Stimulated activated naive CD8-positive, alpha-beta T cell treated with anti-CD3 and anti-CD28 coated beads, Interleukin-15, amount 100 ng/mL, for 72 hours (primary cell): ENCODE measurements around the gene SERTAD1.
"Not testable (repeated sequence)": the region's sequence is repeated elsewhere in the genome, so short reads cannot be mapped to it uniquely, and the experiment has no call there.

Experiments
- ATAC-seq: fragments of 150-1000 bp; cut with Tn5 transposase; 2 replicates; pipeline ENCODE4 v1.10.0; 2021; ENCODE audit warnings: mild to moderate bottlenecking, moderate library complexity
- DNase-seq, 2 donors: peaks; one replicate each; pipeline ENCODE4 v3.0.0; 2021 to 2022
- H3K27ac Mint-ChIP-seq, 2 donors: one replicate each; pipeline ENCODE4 v1.8.0; 2022; ENCODE audit warnings: mild to moderate bottlenecking in 2 of 2, mixed read lengths in 2 of 2, moderate library complexity in 2 of 2
- H3K27me3 Mint-ChIP-seq: one replicate; pipeline ENCODE4 v1.8.0; 2022; ENCODE audit warnings: mixed read lengths
- H3K4me1 Mint-ChIP-seq: one replicate; pipeline ENCODE4 v1.8.0; 2022; ENCODE audit warnings: mild to moderate bottlenecking, mixed read lengths
- H3K4me3 Mint-ChIP-seq, 2 donors: one replicate each; pipeline ENCODE4 v1.8.0; 2022; ENCODE audit warnings: mild to moderate bottlenecking in 2 of 2, mixed read lengths in 2 of 2, moderate library complexity in 1 of 2
- H3K9me3 Mint-ChIP-seq, 2 donors: one replicate each; pipeline ENCODE4 v1.8.0; 2022; ENCODE audit warnings: mixed read lengths in 2 of 2

SERTAD1 gene

DNA sequence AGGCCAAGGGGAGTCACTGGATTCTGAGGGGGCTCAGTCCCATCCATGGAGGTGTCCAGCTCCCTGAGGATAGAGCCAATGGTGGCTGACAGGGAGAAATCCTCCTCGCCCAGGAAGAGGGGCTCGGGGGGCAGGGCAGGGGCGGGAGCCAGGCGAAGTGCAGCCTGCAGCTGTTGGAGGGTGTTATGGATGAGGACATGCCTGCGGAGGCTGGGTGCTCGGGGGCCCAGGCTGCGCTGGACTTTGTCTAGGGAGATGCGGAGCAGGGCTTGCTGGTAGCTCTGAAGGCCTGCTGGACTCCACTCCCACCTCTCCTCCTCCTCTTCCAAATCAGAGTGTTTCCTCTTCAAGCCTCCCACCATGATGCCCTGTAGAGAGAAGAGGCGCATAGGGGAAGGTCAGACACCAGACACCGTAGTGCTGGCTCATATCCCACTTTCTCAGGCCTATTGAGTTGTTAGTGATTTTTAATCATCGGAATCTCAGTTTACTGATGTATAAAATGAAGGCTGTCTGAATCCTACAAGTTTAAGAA, 16.0 kb upstream of the SERTAD1 start:
- ATAC-seq: no peak
- no peak for DNase-seq
- H3K4me1 Mint-ChIP-seq: peaks cover 35% of the 10 kb centered on the region
- H3K27ac Mint-ChIP-seq: no peak overlapping the region
- no peaks in the 10 kb centered on the region for H3K9me3 Mint-ChIP-seq
- H3K4me3 Mint-ChIP-seq: peak overlapping the region; percentile 91 to 97
- no peaks in the 10 kb centered on the region for H3K27me3 Mint-ChIP-seq

DNA sequence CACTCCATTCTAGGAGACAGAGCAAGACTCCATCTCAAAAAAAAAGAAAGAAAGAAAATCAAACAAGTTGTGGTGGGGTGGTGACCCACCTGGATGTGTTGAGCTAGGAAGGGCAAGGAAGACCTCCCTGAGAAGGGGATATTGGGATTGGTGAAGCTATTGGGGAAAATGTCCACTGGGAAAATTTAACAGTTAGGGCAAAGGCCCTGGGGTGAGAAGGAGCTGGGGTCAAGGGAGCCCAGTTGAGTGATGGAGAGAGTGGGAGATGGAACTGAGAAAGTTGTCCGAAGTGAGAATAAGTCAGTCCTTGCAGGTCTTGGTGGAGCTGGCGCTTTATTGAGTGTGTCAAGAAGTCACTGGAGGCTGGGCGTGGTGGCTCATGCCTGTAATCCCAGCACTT, 12.5 kb upstream of the SERTAD1 start:
- no peak for ATAC-seq
- H3K9me3 Mint-ChIP-seq: no peaks in the 10 kb centered on the region
- no peaks in the 10 kb centered on the region for H3K27me3 Mint-ChIP-seq
- H3K4me1 Mint-ChIP-seq: peaks cover 41% of the 10 kb centered on the region
- no peak for DNase-seq
- no peak overlapping the region for H3K4me3 Mint-ChIP-seq
- no peak overlapping the region for H3K27ac Mint-ChIP-seq

- H3K9me3 Mint-ChIP-seq: no peaks in the 10 kb centered on the region
- H3K27ac Mint-ChIP-seq: peak overlapping the region; percentile 99
- H3K27me3 Mint-ChIP-seq: no peaks in the 10 kb centered on the region
- H3K4me1 Mint-ChIP-seq: peaks cover 21% of the 10 kb centered on the region
- peak overlapping the region; percentile 88 to 98 for H3K4me3 Mint-ChIP-seq
- DNase-seq (peak; percentile 44 to 62), ATAC-seq (peak; percentile 91)
Observed at GRCh38 chr19:40433391-40434216, 7.8 kb upstream of the SERTAD1 start.

DNA sequence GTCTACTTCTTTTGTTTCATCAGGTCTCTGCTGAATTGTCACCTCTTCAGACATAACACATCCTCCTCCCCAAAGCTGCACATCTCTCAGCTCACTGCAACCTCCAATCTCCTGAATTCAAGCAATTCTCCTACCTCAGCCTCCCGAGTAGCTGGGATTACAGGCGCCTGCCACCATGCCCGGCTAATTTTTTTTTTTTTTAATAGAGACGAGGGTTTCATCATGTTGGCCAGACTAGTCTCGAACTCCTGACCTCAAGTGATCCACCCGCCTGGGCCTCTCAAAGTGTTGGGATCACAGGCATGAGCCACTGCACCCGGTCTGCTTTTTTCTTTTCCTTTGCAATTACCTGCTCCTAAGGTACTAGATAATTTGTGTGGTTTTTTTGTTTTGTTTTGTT, 7.0 kb upstream of the SERTAD1 start:
- not testable (repeated sequence) for H3K27me3 Mint-ChIP-seq, DNase-seq, H3K9me3 Mint-ChIP-seq, ATAC-seq
- Mint-ChIP-seq H3K4me3 (peak overlapping the region; percentile 88 to 98), H3K27ac (peak overlapping the region; percentile 99), H3K4me1 (peaks cover 21% of the 10 kb centered on the region)

DNA sequence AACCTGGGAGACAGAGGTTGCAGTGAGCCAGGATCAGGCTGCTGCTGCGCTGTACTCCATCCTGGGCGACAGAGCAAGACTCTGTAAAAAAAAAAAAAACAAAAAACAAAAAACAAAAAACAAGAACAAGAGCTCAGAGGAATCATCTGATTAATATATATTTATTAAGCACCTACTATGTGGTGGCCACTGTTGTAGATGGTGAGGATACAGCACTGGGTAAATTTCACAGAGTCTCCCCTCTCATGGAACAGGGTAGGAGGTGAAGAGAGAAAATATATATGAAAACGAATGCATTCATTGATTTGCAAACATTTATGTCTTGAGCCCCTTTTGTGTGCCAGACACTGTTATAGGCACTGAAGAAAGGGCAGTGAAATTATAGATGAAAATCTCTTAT, 5.9 kb upstream of the SERTAD1 start:
- DNase-seq: no peak
- no peaks in the 10 kb centered on the region for H3K9me3 Mint-ChIP-seq
- H3K4me1 Mint-ChIP-seq: peaks cover 21% of the 10 kb centered on the region
- ATAC-seq: no peak
- H3K27me3 Mint-ChIP-seq: no peaks in the 10 kb centered on the region
- H3K4me3 Mint-ChIP-seq: no peak overlapping the region
- H3K27ac Mint-ChIP-seq: no peak overlapping the region

DNA sequence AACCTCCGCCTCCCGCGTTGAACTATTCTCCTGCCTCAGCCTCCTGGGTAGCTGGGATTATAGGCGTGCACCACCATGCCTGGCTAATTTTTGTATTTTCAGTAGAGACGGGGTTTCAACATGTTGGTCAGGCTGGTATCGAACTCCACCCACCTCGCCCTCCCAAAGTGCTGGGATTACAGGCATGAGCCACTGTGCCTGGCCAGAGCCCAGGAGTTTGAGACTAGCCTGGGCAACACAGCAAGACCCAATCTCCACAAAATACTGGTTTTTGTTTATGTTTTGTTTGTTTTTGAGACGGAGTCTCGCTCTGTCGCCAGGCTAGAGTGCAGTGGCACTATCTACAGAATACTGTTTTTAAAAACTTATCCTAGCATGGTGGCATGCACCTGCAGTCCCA, 4.5 kb upstream of the SERTAD1 start:
- not testable (repeated sequence) for H3K27ac Mint-ChIP-seq, ATAC-seq, H3K27me3 Mint-ChIP-seq, H3K9me3 Mint-ChIP-seq, DNase-seq, H3K4me3 Mint-ChIP-seq
- H3K4me1 Mint-ChIP-seq: peaks cover 18% of the 10 kb centered on the region

GRCh38 chr19:40428197-40428596, 2.4 kb upstream of the SERTAD1 start:
- ATAC-seq, H3K9me3 Mint-ChIP-seq, DNase-seq, H3K27ac Mint-ChIP-seq, H3K27me3 Mint-ChIP-seq, H3K4me3 Mint-ChIP-seq: not testable (repeated sequence)
- peaks cover 18% of the 10 kb centered on the region for H3K4me1 Mint-ChIP-seq

DNA sequence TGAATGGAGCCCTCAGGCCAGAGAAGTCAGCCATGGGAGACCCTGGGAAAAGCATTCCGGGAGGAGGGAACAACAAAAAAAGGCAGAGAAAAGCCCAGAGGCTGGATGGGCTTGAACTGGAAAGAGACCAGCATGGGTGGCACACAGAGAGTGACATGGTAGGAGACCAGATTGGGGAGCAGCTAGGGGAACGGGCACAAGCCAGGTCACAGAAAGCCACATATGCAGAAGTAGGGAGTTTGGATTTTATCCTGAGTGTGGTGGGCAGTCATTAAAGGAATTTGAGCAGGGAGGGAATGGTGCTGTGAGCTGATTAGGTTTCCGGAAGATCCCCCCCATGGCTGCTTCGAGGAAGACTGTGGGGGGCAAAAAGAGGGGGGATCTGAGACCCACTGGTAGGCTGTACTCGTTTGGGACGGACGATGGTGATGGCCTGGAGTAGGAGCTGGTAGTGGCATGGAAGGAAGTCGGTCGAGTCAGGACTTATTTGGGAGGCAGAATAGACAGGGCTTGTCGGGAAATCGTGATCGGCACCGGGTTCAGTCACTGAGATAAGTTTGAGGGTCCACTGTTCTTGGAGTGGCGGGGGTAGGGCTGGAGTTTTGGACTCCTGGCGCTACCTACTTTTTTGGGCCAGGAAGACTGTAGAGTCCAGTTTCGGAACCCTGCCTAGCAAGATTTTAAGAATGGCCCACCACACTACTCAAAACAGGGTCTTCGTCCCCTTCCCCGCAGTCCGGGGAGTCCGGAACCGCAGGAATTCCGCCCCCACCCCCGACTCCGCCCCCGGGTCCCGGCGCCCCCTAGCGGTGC, 949 bp downstream of the SERTAD1 start:
- ATAC-seq (no peak), DNase-seq (no peak)
- Mint-ChIP-seq H3K9me3 (no peaks in the 10 kb centered on the region), H3K4me1 (peaks cover 30% of the 10 kb centered on the region), H3K4me3 (peak overlapping the region; percentile 89 to 95), H3K27ac (peak overlapping the region; percentile 93 to 96), H3K27me3 (no peaks in the 10 kb centered on the region)

GRCh38 chr19:40423938-40424337, 1.9 kb downstream of the SERTAD1 start:
- DNase-seq: no peak
- Mint-ChIP-seq H3K27ac (no peak overlapping the region), H3K27me3 (no peaks in the 10 kb centered on the region), H3K4me1 (peaks cover 30% of the 10 kb centered on the region), H3K4me3 (peak overlapping the region; percentile 14 to 89), H3K9me3 (no peaks in the 10 kb centered on the region)
- no peak for ATAC-seq

DNA sequence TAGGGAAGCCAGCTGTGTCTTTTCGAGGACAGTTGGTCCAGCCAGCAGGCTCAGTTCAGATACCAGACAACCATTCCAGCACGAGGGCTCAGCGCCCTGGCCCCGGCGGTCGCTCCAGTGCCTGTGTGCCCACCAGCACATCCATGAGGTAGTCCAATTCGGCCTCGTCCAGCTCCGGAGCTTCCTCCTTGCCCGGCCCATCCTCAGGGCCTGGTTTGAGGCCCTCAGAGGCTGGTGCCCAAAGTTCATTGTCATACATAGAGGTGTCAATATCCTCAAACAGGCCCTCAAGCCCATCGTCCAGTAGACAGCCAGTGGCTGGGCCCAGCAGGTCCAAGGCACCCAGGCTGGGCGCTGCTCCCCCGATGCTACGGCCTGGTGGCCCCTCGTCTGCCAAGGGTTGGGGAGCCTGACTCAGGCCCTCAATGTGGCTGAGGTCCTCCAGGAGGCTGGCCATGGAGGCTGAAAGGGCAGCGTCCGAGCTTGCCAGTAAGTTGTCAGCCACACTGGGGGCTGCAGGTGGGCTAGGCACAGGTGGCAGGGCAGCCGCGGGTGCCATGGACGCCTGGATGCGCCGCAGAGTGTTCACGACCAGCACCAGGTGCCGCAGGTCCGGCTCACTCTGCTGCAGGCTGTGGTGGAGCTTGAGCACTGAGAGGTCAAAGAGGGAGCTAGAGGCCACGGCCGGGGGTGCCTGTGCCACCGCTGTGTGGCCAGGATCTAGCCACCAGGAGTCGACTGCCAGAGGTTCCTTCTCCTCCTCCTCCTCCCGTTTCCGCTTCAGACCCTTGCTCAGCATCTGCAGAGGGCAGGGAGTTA, 2.8 kb downstream of the SERTAD1 start:
- Mint-ChIP-seq H3K4me3 (peak overlapping the region in 1 of 2 donors; percentile 30), H3K27me3 (no peaks in the 10 kb centered on the region), H3K27ac (peak overlapping the region in 1 of 2 donors; percentile 88), H3K9me3 (no peaks in the 10 kb centered on the region), H3K4me1 (peaks cover 30% of the 10 kb centered on the region)
- ATAC-seq (no peak), DNase-seq (no peak)

DNA sequence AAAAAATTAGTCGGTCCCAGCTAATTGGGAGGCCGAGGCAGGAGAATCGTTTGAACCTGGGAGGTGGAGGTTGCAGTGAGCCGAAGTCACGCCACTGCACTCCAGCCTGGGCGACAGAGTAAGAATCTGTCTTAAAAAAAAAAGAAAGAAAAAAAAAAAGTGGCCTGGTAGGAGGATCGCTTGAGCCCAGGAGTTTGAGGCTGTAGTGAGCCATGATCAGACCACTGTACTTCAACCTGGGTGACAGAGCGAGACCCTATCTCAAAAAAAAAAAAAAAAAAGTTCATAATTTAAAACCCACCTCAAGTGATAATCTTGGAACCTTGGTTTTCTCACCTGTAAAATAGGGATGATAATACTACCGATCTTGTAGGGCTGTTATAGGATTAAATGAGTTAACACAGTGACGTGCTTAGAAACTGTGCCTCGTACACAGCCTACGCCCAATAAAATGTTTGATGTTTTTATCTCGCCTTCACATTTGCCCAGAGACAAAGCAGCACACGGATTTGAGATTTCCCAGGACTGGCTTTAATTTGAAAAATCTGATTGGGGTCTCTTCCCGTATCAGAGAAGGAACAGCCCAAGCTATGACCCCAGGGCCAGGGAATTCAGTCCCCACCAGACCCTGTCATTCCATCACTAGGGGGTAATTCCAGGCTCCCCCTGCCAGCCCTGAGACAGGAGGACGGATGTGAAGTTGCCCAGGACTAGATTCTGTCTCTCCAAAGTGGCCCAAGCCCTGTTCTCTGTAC, 3.6 kb downstream of the SERTAD1 start:
- H3K27ac Mint-ChIP-seq: peak overlapping the region in 1 of 2 donors; percentile 92
- H3K27me3 Mint-ChIP-seq: no peaks in the 10 kb centered on the region
- peaks cover 36% of the 10 kb centered on the region for H3K4me1 Mint-ChIP-seq
- H3K4me3 Mint-ChIP-seq: peak overlapping the region; percentile 87 to 89
- no peak for ATAC-seq
- DNase-seq: no peak
- H3K9me3 Mint-ChIP-seq: no peaks in the 10 kb centered on the region

DNA sequence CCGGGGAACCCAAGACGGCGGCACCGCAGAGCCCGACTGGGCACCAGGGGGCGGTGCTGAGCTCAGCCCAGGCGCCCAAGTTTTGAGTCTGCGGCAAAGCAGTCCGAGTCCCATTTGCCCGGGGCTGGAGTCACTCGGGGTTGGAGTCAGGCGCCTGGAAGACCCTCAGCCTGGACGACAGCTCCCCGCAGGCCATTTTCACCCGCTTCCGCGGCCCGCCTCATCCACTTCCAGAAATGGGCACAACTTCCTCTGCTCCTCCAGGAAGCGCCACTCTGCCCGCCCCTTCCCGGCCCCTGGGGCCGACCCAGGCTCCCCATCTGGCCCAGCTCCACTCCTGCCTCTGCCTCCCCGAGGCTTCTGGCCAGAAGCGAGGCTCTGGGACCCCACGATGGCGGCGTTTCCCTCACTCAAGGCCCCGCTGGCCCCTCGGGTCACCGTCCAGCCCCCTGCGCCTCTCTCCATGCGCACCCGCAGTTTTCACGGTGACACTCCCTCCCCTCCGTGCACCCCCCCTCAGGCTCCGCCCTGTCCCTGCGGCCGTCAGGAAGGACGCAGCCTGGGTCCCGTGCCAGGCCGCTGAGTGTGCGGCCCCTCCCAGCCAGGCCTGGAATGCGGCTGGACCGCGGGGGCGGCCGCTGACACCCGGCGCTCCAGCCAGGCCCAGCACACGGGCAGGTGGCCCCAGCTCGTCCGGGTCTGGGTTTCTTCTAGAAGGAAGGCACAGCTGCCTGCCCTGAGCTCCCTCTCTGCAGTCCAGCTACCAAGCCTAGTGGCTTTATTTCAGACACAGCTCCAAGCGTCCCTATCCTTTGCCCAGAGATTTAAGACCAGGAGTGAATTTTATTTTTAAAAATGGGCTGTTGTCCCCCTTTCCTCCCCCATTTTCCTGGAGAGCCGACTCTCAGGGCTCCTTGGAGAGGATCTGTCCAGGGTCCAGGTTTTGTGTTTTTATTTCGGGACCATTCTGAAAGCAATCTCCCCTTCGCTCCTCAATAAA, 4.7 kb downstream of the SERTAD1 start:
- peak; percentile 60 for ATAC-seq
- Mint-ChIP-seq H3K4me3 (peak overlapping the region; percentile 87 to 89), H3K27ac (peak overlapping the region; percentile 87 to 92), H3K27me3 (no peaks in the 10 kb centered on the region), H3K4me1 (peaks cover 43% of the 10 kb centered on the region), H3K9me3 (no peaks in the 10 kb centered on the region)
- DNase-seq: peak; percentile 79 to 82

DNA sequence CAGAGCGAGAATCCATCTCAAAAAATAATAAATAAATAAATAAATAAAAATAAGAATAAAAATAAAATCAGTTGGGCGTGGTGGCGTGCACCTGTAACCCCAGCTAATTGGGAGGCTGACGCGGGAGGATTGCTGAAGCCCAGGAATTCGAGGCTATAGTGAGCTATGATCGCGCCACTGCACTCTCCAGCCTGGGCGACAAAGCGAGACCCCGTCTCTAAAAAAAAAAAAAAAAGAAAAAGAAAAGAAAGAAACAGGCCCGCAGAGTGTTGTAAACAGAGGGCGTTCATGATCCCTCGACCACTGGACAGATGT, 5.4 kb downstream of the SERTAD1 start:
- Mint-ChIP-seq H3K9me3 (no peaks in the 10 kb centered on the region), H3K27me3 (no peaks in the 10 kb centered on the region), H3K4me1 (peaks cover 43% of the 10 kb centered on the region), H3K27ac (peak overlapping the region; percentile 14 to 92), H3K4me3 (peak overlapping the region; percentile 87 to 89)
- no peak for ATAC-seq
- DNase-seq: no peak

GRCh38 chr19:40419780-40420179, 6.0 kb downstream of the SERTAD1 start:
- no peaks in the 10 kb centered on the region for H3K9me3 Mint-ChIP-seq
- H3K27ac Mint-ChIP-seq: no peak overlapping the region
- H3K27me3 Mint-ChIP-seq: no peaks in the 10 kb centered on the region

More at GRCh38 chr19:40419780-40420179, 6.0 kb downstream of the SERTAD1 start:
- H3K4me1 Mint-ChIP-seq: peaks cover 41% of the 10 kb centered on the region
- peak overlapping the region; percentile 3 to 13 for H3K4me3 Mint-ChIP-seq
- no peak for DNase-seq
- ATAC-seq: no peak
